Effector memory CD4-positive, alpha-beta T cell (primary cell): ENCODE measurements around the gene SPRY2.

Experiments used
- DNase-seq, 3 donors: peaks; one replicate each; pipeline ENCODE4 v3.0.0-alpha.2; 2020
- H3K27ac ChIP-seq: 2 replicates; pipeline ENCODE4 v1.7.0; 2013; ENCODE audit warnings: mild to moderate bottlenecking, low read length, moderate library complexity; ENCODE audit not compliant: insufficient read depth, poor library complexity, severe bottlenecking
- H3K27me3 ChIP-seq: replicated peaks from 2 replicates; pipeline ENCODE4 v1.7.0; 2013; ENCODE audit warnings: mild to moderate bottlenecking, low read length; ENCODE audit not compliant: insufficient read depth, control insufficient read depth, poor library complexity, severe bottlenecking
- H3K36me3 ChIP-seq: 2 replicates; pipeline ENCODE4 v1.7.0; 2013; ENCODE audit warnings: mild to moderate bottlenecking, low read length, moderate library complexity; ENCODE audit not compliant: control insufficient read depth, insufficient read depth
- H3K4me1 ChIP-seq: 2 replicates; pipeline ENCODE4 v1.7.0; 2013; ENCODE audit warnings: low read length, mild to moderate bottlenecking; ENCODE audit not compliant: control insufficient read depth, insufficient read depth, poor library complexity, severe bottlenecking
- H3K4me3 ChIP-seq: 2 replicates; pipeline ENCODE4 v1.7.0; 2013; ENCODE audit warnings: low read length, low read depth, mild to moderate bottlenecking; ENCODE audit not compliant: insufficient read depth, poor library complexity, severe bottlenecking
- H3K9me3 ChIP-seq: 2 replicates; pipeline ENCODE4 v1.7.0; 2013; ENCODE audit warnings: mild to moderate bottlenecking, low read length, moderate library complexity; ENCODE audit not compliant: control insufficient read depth

Gene SPRY2

GRCh38 chr13:80303225-80303811 is 37.6 kb downstream of the SPRY2 start:
- no peak for DNase-seq
- no peak overlapping the region for H3K4me3 ChIP-seq
- H3K36me3 ChIP-seq: no peaks in the 10 kb centered on the region
- no peaks in the 10 kb centered on the region for H3K27me3 ChIP-seq
- H3K4me1 ChIP-seq: no peaks in the 10 kb centered on the region
- H3K27ac ChIP-seq: no peak overlapping the region
- H3K9me3 ChIP-seq: no peaks in the 10 kb centered on the region

- no peak overlapping the region for H3K4me3 ChIP-seq
- no peaks in the 10 kb centered on the region for H3K4me1 ChIP-seq
- no peaks in the 10 kb centered on the region for H3K36me3 ChIP-seq
- H3K27me3 ChIP-seq: no peaks in the 10 kb centered on the region
- no peak for DNase-seq
- H3K27ac ChIP-seq: no peak overlapping the region
- no peaks in the 10 kb centered on the region for H3K9me3 ChIP-seq
These were observed 41.9 kb downstream of the SPRY2 start for GRCh38 chr13:80299046-80299445.

GRCh38 chr13:80297503-80297902 is 43.4 kb downstream of the SPRY2 start:
- no peak overlapping the region for H3K27ac ChIP-seq
- no peak overlapping the region for H3K4me3 ChIP-seq
- no peaks in the 10 kb centered on the region for H3K4me1 ChIP-seq
- H3K27me3 ChIP-seq: no peaks in the 10 kb centered on the region
- H3K9me3 ChIP-seq: no peaks in the 10 kb centered on the region
- DNase-seq: no peak
- H3K36me3 ChIP-seq: no peaks in the 10 kb centered on the region

GRCh38 chr13:80297094-80297493 is 43.8 kb downstream of the SPRY2 start:
- Histone ChIP-seq H3K4me3 (no peak overlapping the region), H3K4me1 (no peaks in the 10 kb centered on the region), H3K9me3 (no peaks in the 10 kb centered on the region), H3K36me3 (no peaks in the 10 kb centered on the region), H3K27ac (no peak overlapping the region), H3K27me3 (no peaks in the 10 kb centered on the region)
- no peak for DNase-seq

- H3K4me1 ChIP-seq: no peaks in the 10 kb centered on the region
- no peak overlapping the region for H3K27ac ChIP-seq
- H3K4me3 ChIP-seq: no peak overlapping the region
- no peaks in the 10 kb centered on the region for H3K9me3 ChIP-seq
- no peaks in the 10 kb centered on the region for H3K36me3 ChIP-seq
- no peaks in the 10 kb centered on the region for H3K27me3 ChIP-seq
- no peak for DNase-seq
These were observed 44.3 kb downstream of the SPRY2 start for GRCh38 chr13:80296638-80297037.

GRCh38 chr13:80290591-80290990 is 50.3 kb downstream of the SPRY2 start:
- no peaks in the 10 kb centered on the region for H3K36me3 ChIP-seq
- no peaks in the 10 kb centered on the region for H3K4me1 ChIP-seq
- H3K4me3 ChIP-seq: no peak overlapping the region
- no peak for DNase-seq
- no peak overlapping the region for H3K27ac ChIP-seq
- no peaks in the 10 kb centered on the region for H3K27me3 ChIP-seq
- H3K9me3 ChIP-seq: no peaks in the 10 kb centered on the region
